GM04503 (cell line): ENCODE measurements around the gene SLC2A11.
"Not testable (repeated sequence)": the region's sequence is repeated elsewhere in the genome, so short reads cannot be mapped to it uniquely, and the experiment has no call there.

ENCODE experiments used
- DNase-seq: peaks from one replicate; pipeline ENCODE4 v3.0.0-alpha.2; 2012; ENCODE audit warnings: low read depth

SLC2A11 gene

DNA sequence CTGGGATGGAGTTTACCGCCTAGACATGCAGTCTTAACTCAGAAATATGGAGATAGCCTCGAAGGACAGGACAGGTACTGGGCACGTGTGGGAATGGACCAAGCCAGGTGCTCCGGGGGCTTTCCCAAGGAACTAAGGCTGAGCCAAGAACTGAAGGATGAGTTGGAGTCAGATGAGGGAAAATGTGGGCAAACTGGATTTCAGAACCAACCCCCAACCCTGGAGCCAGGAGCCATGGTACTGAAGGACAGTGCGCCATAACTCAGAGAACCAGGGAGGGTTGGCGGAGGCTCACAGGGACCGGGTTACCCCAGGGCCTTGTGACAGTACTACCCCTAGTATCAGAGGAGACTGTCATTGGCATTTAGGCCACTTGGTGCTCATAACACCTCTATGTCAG lies 34.1 kb downstream of the SLC2A11 start:
- DNase-seq, result no peak

DNA sequence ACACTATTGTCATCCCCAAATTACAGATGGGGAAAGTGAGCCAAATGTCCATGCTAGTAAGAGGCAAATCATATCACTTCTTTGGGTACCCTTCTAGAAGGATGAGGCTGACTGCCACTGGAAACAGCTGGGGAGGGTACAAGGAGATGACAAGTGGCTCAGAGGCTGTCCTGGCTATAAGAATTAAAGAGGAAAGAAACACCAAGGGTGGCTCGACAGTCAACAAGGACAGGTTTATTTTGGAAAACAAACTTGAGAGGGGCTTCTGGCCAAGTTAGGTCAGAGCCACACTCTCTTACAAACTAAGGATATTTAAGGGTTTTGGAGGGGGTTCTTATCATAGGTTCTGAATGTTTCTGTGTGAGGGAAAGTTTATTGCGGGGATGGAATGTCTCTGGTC lies 34.5 kb downstream of the SLC2A11 start:
- DNase-seq, result no peak

- no peak for DNase-seq
These were observed 35.0 kb downstream of the SLC2A11 start for GRCh38 chr22:23892706-23893105.

- DNase-seq, result no peak
These were observed 35.7 kb downstream of the SLC2A11 start for GRCh38 chr22:23893121-23893944.

DNA sequence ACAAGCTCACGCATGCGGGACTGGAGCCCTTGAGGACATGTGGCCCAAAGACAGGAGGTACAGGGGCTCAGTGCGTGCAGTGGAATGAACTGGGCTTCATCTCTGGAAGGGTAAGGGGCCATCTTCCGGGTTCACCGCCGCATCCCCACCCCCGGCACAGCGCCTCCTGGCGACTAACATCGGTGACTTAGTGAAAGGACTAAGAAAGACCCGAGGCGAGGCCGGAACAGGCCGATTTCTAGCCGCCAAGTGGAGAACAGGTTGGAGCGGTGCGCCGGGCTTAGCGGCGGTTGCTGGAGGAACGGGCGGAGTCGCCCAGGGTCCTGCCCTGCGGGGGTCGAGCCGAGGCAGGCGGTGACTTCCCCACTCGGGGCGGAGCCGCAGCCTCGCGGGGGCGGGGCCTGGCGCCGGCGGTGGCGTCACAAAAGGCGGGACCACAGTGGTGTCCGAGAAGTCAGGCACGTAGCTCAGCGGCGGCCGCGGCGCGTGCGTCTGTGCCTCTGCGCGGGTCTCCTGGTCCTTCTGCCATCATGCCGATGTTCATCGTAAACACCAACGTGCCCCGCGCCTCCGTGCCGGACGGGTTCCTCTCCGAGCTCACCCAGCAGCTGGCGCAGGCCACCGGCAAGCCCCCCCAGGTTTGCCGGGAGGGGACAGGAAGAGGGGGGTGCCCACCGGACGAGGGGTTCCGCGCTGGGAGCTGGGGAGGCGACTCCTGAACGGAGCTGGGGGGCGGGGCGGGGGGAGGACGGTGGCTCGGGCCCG lies 36.5 kb downstream of the SLC2A11 start, which contains the start of gene MIF:
Gene MIF (plus strand): TSS at position 439 of the 765 bp plus-strand sequence. CDS start 92 bp downstream, at position 531.
- DNase-seq, result no peak

GRCh38 chr22:23894710-23895598 lies 37.3 kb downstream of the SLC2A11 start:
- no peak for DNase-seq

DNA sequence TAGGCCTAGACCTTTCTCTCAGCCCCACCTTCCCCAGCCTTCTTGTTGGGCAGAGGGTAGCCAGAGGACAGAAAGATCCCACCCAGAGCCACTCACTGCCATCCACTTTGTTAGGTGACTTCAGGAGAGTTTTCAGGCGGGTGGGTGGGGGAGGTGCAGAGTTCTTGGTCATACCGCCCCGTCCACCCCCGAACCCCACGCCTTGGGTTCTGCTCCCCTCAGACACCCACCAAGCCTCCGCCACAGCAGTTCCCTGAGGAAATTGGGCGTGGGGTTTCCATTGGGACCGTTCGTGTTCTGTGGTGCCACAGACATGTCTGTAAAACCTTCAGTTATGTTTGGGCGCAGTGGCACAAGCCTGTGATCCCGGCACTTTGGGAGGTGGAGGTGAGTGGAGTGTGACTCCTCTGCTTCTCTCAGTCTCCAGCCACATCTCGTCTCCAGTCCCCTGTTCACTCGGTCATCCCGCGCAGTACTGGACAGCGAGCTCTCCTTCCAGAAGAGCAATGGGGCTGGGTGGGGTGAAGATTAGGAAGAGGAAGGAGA lies 38.0 kb downstream of the SLC2A11 start:
- no peak for DNase-seq

DNA sequence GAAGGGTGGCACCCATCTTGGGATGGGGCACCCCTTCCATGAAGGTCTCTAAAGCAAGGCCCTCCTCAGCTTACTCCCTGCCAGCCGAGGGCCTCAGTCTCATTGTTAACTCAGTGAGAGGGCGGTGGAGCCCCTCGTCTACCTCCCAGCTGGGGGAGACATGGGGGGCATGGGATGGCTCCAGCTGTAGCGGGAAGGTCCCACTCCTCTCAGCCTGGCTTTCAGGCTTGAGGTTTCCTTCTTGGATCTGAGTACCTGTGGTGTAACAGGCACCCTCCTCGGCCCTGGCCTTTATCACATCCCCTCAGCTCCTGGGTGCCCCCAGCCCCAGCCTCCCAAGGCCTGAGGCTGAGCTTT lies 38.5 kb downstream of the SLC2A11 start:
- DNase-seq, result no peak

- DNase-seq, result no peak
These were observed 39.0 kb downstream of the SLC2A11 start for GRCh38 chr22:23896523-23897186.

DNA sequence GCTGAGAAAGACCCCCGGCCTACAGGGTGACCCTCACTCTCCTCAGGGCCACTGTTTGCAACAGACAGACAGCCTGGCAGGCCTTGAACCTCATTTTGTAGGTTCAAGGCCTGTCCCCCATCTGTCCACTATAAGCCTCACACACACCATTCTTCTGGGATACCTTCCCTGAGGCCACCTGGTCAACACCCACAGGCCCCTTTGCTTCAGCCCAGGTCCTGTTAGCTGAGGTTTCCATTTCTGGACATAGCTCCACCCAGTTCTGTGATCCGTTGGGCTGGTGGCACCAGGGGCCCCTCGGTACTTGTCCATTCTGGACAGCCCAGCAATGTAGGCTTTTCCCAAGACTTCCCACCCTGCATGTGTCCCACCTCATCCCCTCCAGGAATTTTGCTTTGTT lies 39.6 kb downstream of the SLC2A11 start:
- DNase-seq, result no peak

DNA sequence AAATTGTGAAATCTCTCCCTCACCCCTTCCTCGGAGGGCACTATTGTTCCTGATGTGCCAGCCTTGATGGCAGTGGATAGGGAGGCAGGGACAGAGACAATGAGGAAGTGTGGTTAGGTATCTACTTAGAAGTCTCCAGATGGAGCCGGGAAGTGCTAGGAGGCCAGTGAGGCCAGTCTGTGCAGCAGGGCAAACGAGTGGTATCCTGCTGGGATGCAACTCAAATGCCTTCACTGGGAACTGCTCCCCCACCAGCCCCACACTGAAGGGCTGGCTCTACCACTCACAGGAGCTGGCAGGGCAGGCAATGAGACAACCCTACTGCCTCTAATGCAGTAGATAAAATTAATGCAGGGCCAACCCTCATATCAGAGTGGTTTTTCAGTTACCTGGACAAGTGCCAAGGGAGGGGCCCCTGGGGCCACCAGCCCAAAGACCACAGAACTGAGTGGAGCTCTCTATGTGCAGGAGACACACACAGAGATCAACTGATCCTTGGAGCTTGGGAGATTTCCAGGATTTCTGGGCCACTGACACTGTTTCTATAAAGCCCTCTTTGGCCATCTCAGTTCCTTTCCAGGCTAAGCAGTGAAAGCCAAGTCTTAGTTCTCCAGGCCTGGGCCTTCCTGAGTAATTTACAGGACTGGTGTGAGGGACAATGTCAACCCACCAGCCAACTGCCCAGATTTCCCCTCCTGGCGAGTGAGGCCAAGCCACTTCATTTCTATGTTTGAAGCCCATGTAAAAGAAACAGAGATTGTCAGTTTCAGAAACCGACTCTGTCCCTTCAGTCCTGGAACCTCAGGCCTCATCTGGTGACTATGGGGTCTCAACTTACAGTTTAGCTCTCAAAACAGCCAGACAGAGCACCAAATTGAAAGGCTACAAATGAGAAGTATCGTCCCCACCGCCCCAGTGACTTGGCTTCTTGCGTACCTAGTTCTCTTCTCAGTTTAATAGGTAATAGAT lies 40.6 kb downstream of the SLC2A11 start:
- no peak for DNase-seq

- no peak for DNase-seq
These were observed 41.5 kb downstream of the SLC2A11 start for GRCh38 chr22:23899042-23899745.

DNA sequence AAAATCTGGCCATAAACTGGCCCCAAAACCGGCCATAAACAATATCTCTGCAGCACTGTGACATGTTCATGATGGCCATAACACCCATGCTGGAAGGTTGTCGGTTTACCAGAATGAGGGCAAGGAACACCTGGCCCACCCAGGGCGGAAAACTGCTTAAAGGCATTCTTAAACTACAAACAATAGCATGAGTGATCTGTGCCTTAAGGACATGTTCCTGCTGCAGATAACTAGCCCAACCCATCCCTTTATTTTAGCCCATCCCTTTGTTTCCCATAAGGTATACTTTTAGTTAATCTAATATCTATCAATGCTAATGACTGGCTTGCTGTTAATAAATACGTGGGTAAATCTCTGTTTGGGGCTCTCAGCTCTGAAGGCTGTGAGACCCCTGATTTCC lies 42.6 kb downstream of the SLC2A11 start:
- not testable (repeated sequence) for DNase-seq

- no peak for DNase-seq
These were observed 43.9 kb downstream of the SLC2A11 start for GRCh38 chr22:23901600-23901999.

- DNase-seq, result no peak
These were observed 45.8 kb downstream of the SLC2A11 start for GRCh38 chr22:23903328-23903971.

DNA sequence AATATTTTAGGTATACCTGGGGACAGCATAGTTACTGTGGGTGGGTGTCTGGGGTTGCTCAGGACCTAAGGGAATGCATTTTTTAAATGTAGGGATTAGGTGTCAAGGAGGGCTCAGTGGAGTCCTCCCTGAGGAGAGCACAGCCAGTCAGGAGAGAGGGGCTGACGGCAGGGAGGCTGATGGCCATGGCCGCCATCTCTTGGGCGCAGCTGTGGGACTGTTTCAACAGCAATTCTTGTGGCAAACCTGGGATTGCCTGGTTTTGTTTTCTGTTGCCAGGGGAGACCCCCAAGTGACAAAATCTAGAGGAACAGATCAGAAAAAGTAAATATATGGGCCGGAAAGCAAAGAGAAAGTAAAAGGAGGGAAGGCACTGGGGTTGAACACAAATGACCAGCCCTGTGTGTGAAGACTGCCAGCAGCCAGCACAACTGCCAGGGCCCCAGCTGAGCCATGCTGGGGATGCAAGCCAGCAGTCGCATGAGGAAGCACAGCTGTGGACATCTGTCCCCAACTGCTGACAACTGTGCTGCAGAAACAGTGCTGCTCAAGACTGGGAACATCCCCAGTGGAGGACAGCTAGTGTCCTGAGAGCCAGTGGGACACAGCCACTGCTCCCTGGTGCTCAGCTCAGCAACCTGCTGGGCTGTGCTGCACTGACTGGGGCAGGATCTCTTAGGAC lies 47.0 kb downstream of the SLC2A11 start:
- DNase-seq, result no peak

- no peak for DNase-seq
These were observed 49.0 kb downstream of the SLC2A11 start for GRCh38 chr22:23906641-23907040.

GRCh38 chr22:23907423-23907822 lies 49.7 kb downstream of the SLC2A11 start:
- DNase-seq, result not testable (repeated sequence)
